Muscle of leg (tissue), 16 donors: ENCODE measurements around the gene CYFIP1. TPM values are rescaled to one million over a fixed set of nuclear protein-coding genes. Genes with fewer than 3 reads are reported as not detected.
"Not testable (repeated sequence)": the region's sequence is repeated elsewhere in the genome, so short reads cannot be mapped to it uniquely, and the experiment has no call there.

ENCODE experiments used
- DNase-seq: peaks from one replicate; pipeline ENCODE4 v3.0.0; 2013
- H3K27ac ChIP-seq: one replicate; pipeline ENCODE4 v1.5.1; 2013; ENCODE audit warnings: mild to moderate bottlenecking, low read length, control low read depth
- H3K27me3 ChIP-seq: one replicate; pipeline ENCODE4 v1.6.1; 2013; ENCODE audit warnings: low read length; ENCODE audit not compliant: control insufficient read depth, insufficient read depth
- H3K36me3 ChIP-seq: one replicate; pipeline ENCODE4 v1.6.1; 2013; ENCODE audit warnings: low read length; ENCODE audit not compliant: control insufficient read depth, insufficient read depth
- H3K4me1 ChIP-seq: one replicate; pipeline ENCODE4 v1.6.1; 2013; ENCODE audit warnings: low read length; ENCODE audit not compliant: control insufficient read depth, insufficient read depth
- H3K4me3 ChIP-seq: one replicate; pipeline ENCODE4 v1.5.1; 2013; ENCODE audit warnings: low read length, control low read depth
- H3K9me3 ChIP-seq: replicated peaks from 2 replicates; pipeline ENCODE4 v1.6.1; 2013; ENCODE audit warnings: low read depth, low read length; ENCODE audit not compliant: control insufficient read depth
- WGBS: methylation state at CpG from one replicate; pipeline ENCODE4 v1.1.5; 2013; ENCODE audit warnings: missing lambda C conversion rate; ENCODE audit not compliant: insufficient coverage; 5-methylcytosine and 5-hydroxymethylcytosine counted together
- long read RNA-seq, 11 donors: transcript quantifications; one replicate each; lab custom pipeline, GENCODE V29; 2026
- polyA plus RNA-seq, 8 donors: library from polyadenylated mRNA; unstranded; fragments of 120-200 nt; gene quantifications; one replicate each; pipeline versions ENCODE4 v1.2.1 to v1.2.3, GENCODE V29; 2013; ENCODE audit warnings: inconsistent platforms in 1 of 8, low replicate concordance in 1 of 8; ENCODE audit not compliant: insufficient read length in 8 of 8, insufficient read depth in 1 of 8
- total RNA-seq: library from RNA; stranded (reverse); fragments of 120-200 nt; gene quantifications from one replicate; pipeline ENCODE4 v1.2.4, GENCODE V29; 2013

The CYFIP1 gene
- total RNA-seq (52.7 TPM), polyA plus RNA-seq (10 to 100 TPM; 46.4 to 75.3 (median 62.4) TPM)
- long read RNA-seq, donor 1, result 0 reads
- long read RNA-seq, donor 2, result 0 reads
- long read RNA-seq, donor 3, full-length matches to known transcripts, result 6 of 6 reads
- long read RNA-seq, donor 3, partial matches to known transcripts, result 0 of 6 reads
- long read RNA-seq, donor 3, other reads (novel, unspliced or antisense), result 0 of 6 reads
- long read RNA-seq, donor 4, full-length matches to known transcripts, result 3 of 3 reads
- long read RNA-seq, donor 4, partial matches to known transcripts, result 0 of 3 reads
- long read RNA-seq, donor 4, other reads (novel, unspliced or antisense), result 0 of 3 reads
- long read RNA-seq, donor 5, full-length matches to known transcripts, result 6 of 26 reads
- long read RNA-seq, donor 5, partial matches to known transcripts, result 20 of 26 reads
- long read RNA-seq, donor 5, other reads (novel, unspliced or antisense), result 0 of 26 reads
- long read RNA-seq, donor 6, full-length matches to known transcripts, result 8 of 8 reads
- long read RNA-seq, donor 6, partial matches to known transcripts, result 0 of 8 reads
- long read RNA-seq, donor 6, other reads (novel, unspliced or antisense), result 0 of 8 reads
- long read RNA-seq, donor 7, full-length matches to known transcripts, result 2 of 27 reads
- long read RNA-seq, donor 7, partial matches to known transcripts, result 25 of 27 reads
- long read RNA-seq, donor 7, other reads (novel, unspliced or antisense), result 0 of 27 reads
- long read RNA-seq, donor 8, full-length matches to known transcripts, result 3 of 3 reads
- long read RNA-seq, donor 8, partial matches to known transcripts, result 0 of 3 reads
- long read RNA-seq, donor 8, other reads (novel, unspliced or antisense), result 0 of 3 reads
- long read RNA-seq, donor 9, partial matches to known transcripts, result 0 of 2 reads
- long read RNA-seq, donor 9, other reads (novel, unspliced or antisense), result 0 of 2 reads
- long read RNA-seq, donor 10, full-length matches to known transcripts, result 3 of 35 reads
- long read RNA-seq, donor 10, partial matches to known transcripts, result 32 of 35 reads
- long read RNA-seq, donor 10, other reads (novel, unspliced or antisense), result 0 of 35 reads
- long read RNA-seq, donor 11, full-length matches to known transcripts, result 5 of 5 reads
- long read RNA-seq, donor 11, partial matches to known transcripts, result 0 of 5 reads
- long read RNA-seq, donor 11, other reads (novel, unspliced or antisense), result 0 of 5 reads

- WGBS, result under 1% methylated on average over 90 of the region's 93 CpGs
- peak; percentile 95 for DNase-seq
- Histone ChIP-seq H3K36me3 (no peaks in the 10 kb centered on the region), H3K4me3 (peak within 1 kb of the TSS; percentile 81), H3K27me3 (peaks cover 2% of the 10 kb centered on the region), H3K27ac (peak within 1 kb of the TSS; percentile 71), H3K9me3 (no peaks in the 10 kb centered on the region), H3K4me1 (peaks cover 6% of the 10 kb centered on the region)
These were observed at the start of gene CYFIP1 for GRCh38 chr15:22980189-22981050. TSS of gene CYFIP1 (minus strand) at chr15:22980368. CDS start at chr15:22947285, 33,083 bp downstream.

GRCh38 chr15:23026218-23026617 is 46.0 kb upstream of the CYFIP1 start:
- Histone ChIP-seq H3K4me3 (no peak overlapping the region), H3K27me3 (no peaks in the 10 kb centered on the region), H3K36me3 (peaks cover 63% of the 10 kb centered on the region), H3K27ac (no peak overlapping the region), H3K9me3 (no peaks in the 10 kb centered on the region), H3K4me1 (no peaks in the 10 kb centered on the region)
- DNase-seq, result no peak
- no CpG with 5 or more reads among the region's 1 CpG for WGBS

GRCh38 chr15:23022156-23022555 is 42.0 kb upstream of the CYFIP1 start:
- no peak overlapping the region for H3K4me3 ChIP-seq
- H3K27ac ChIP-seq, result no peak overlapping the region
- DNase-seq, result no peak
- no peaks in the 10 kb centered on the region for H3K9me3 ChIP-seq
- peaks cover 57% of the 10 kb centered on the region for H3K36me3 ChIP-seq
- H3K27me3 ChIP-seq, result no peaks in the 10 kb centered on the region
- H3K4me1 ChIP-seq, result no peaks in the 10 kb centered on the region
- whole genome bisulfite sequencing, result no CpG with 5 or more reads among the region's 2 CpGs

GRCh38 chr15:23014394-23015000 is 34.3 kb upstream of the CYFIP1 start:
- WGBS, result 86% methylated on average over 2 of the region's 3 CpGs
- H3K36me3 ChIP-seq, result peaks cover 46% of the 10 kb centered on the region

GRCh38 chr15:23013681-23014080 is 33.5 kb upstream of the CYFIP1 start:
- no peaks in the 10 kb centered on the region for H3K9me3 ChIP-seq
- WGBS, result 80% methylated on average over 4 of the region's 5 CpGs
- no peak overlapping the region for H3K27ac ChIP-seq
- no peaks in the 10 kb centered on the region for H3K27me3 ChIP-seq
- H3K36me3 ChIP-seq, result peaks cover 44% of the 10 kb centered on the region
- no peak for DNase-seq
- no peaks in the 10 kb centered on the region for H3K4me1 ChIP-seq
- H3K4me3 ChIP-seq, result no peak overlapping the region

More at GRCh38 chr15:23014394-23015000, 34.3 kb upstream of the CYFIP1 start:
- Histone ChIP-seq H3K27me3 (no peaks in the 10 kb centered on the region), H3K4me1 (no peaks in the 10 kb centered on the region), H3K27ac (no peak overlapping the region), H3K9me3 (no peaks in the 10 kb centered on the region), H3K4me3 (no peak overlapping the region)
- no peak for DNase-seq

- H3K27ac ChIP-seq, H3K27me3 ChIP-seq, H3K4me1 ChIP-seq, H3K4me3 ChIP-seq, DNase-seq, H3K9me3 ChIP-seq: not testable (repeated sequence)
- WGBS, result no CpG with 5 or more reads among the region's 9 CpGs
- peaks cover 49% of the 10 kb centered on the region for H3K36me3 ChIP-seq
These were observed 32.4 kb upstream of the CYFIP1 start for GRCh38 chr15:23012616-23013015.

- no peaks in the 10 kb centered on the region for H3K27me3 ChIP-seq
- H3K27ac ChIP-seq, result no peak overlapping the region
- WGBS, result 100% methylated on average over 1 of the region's 5 CpGs
- no peaks in the 10 kb centered on the region for H3K4me1 ChIP-seq
- peaks cover 49% of the 10 kb centered on the region for H3K36me3 ChIP-seq
- H3K9me3 ChIP-seq, result no peaks in the 10 kb centered on the region
- H3K4me3 ChIP-seq, result no peak overlapping the region
- DNase-seq, result no peak
These were observed 23.6 kb upstream of the CYFIP1 start for GRCh38 chr15:23003736-23004135.

- H3K4me3 ChIP-seq, result no peak overlapping the region
- DNase-seq, result no peak
- H3K4me1 ChIP-seq, result no peaks in the 10 kb centered on the region
- WGBS, result 94% methylated on average over 2 of the region's 2 CpGs
- peaks cover 47% of the 10 kb centered on the region for H3K36me3 ChIP-seq
- H3K9me3 ChIP-seq, result no peaks in the 10 kb centered on the region
- no peak overlapping the region for H3K27ac ChIP-seq
- no peaks in the 10 kb centered on the region for H3K27me3 ChIP-seq
These were observed 22.8 kb upstream of the CYFIP1 start for GRCh38 chr15:23002920-23003319.

- Histone ChIP-seq H3K4me3 (no peak overlapping the region), H3K4me1 (no peaks in the 10 kb centered on the region), H3K9me3 (no peaks in the 10 kb centered on the region), H3K27me3 (no peaks in the 10 kb centered on the region), H3K36me3 (peaks cover 21% of the 10 kb centered on the region), H3K27ac (no peak overlapping the region)
- WGBS, result 80% methylated on average over 1 of the region's 7 CpGs
- no peak for DNase-seq
These were observed 15.6 kb upstream of the CYFIP1 start for GRCh38 chr15:22995795-22996194.
